Measurements from ENCODE around the gene ACE.

ACE gene

DNA sequence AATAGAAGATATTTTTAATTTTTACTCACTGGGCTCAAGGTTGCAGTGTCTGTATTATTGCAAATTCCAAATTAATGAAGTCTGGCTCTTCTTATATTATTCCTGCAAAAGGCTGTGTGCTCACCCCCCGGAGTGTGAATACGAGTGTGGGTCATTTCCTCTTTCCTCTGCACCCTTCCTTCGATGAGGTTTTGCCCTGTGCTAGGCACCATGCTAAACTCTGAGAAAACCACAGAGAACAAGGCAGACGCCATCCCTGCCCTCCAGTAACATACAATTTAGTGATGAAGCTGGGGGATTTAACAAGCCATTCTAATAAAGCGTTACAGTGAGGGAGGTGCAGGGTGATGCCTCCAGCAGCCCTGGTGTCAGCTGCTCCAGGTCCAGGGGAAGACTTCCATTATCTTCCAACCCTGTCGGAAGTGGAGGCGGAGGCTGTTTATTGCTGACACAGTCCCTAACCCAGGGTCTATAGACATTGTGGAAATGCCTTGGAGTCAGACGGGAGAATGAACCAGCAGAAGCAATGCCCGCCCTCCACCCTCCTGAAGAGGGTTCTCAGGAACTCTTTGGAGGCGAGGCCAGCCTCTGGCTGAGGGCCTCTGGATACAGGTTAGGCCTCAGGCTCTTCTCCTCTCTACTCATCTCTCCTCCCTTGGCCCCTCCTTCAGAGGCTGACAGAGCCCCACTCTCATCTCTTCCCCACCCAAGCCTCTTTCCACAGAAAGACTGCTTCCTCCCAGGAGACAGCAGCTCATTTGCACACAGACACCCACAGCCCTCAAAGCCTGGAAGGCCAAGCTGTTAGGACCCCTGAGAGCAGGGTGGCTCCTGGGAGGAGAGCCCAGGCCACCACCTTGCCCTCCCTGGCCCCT lies 2.0 kb upstream of the ACE start:
- no peak overlapping the region for H3K4me3 ChIP-seq (ENCODE audit: low read depth, low read length)
- no peak for DNase-seq (ENCODE audit: low read depth)
- TF ChIP-seq, protein P1, sequence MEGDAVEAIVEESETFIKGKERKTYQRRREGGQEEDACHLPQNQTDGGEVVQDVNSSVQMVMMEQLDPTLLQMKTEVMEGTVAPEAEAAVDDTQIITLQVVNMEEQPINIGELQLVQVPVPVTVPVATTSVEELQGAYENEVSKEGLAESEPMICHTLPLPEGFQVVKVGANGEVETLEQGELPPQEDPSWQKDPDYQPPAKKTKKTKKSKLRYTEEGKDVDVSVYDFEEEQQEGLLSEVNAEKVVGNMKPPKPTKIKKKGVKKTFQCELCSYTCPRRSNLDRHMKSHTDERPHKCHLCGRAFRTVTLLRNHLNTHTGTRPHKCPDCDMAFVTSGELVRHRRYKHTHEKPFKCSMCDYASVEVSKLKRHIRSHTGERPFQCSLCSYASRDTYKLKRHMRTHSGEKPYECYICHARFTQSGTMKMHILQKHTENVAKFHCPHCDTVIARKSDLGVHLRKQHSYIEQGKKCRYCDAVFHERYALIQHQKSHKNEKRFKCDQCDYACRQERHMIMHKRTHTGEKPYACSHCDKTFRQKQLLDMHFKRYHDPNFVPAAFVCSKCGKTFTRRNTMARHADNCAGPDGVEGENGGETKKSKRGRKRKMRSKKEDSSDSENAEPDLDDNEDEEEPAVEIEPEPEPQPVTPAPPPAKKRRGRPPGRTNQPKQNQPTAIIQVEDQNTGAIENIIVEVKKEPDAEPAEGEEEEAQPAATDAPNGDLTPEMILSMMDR (IDR thresholded peaks at IDR 0.05; ENCODE audit: control insufficient read depth, extremely low read depth, insufficient read depth) = no peak

DNA sequence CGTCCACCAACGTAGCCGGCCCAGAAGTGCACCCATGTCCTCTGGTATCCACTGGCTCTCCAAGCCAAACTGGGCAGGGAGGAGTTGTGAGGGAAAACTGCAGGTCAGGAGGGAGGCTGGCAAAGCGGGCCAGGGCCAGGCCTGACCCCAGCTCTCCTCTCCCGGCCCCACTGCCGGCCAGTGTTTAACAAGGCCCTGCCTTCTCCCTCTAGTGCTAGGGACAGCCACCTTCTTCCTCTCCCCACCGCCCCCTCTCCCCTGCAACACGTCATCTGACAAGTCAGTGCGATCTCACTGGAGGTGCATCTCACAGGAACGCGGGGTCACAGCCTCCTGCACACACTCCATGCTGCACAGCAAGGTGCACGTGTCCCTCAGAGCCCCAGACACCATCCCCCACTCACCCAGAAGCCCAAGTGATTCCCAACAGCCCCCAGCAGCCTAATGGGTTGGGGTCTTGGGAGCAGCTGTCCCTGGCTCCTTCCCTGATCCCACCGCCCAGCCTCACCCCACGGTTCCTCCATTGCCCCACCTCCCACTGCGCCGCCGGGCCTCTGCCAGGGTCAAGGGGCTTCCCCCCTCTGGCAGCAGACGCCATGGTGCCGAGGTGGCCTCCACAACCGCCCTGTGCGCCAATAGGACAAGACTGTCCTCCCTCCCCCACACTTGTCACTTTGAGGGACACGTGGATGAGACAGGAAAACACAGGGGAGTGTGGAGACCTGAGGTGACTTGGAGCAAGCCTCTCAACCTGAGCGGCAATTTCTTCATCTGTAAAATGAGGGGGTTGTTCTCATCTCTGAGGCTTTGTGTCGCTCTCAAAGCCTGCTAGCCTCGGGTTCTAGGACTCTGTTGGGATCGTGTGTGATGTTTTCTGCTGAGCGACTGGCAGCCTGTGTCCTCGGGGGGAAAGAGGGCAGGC lies 1.1 kb upstream of the ACE start:
- TF ChIP-seq, protein P1 (IDR thresholded peaks at IDR 0.05; ENCODE audit: control insufficient read depth, extremely low read depth, insufficient read depth) = no peak
- no peak overlapping the region for H3K4me3 ChIP-seq (ENCODE audit: low read depth, low read length)
- no peak for DNase-seq (ENCODE audit: low read depth)

DNA sequence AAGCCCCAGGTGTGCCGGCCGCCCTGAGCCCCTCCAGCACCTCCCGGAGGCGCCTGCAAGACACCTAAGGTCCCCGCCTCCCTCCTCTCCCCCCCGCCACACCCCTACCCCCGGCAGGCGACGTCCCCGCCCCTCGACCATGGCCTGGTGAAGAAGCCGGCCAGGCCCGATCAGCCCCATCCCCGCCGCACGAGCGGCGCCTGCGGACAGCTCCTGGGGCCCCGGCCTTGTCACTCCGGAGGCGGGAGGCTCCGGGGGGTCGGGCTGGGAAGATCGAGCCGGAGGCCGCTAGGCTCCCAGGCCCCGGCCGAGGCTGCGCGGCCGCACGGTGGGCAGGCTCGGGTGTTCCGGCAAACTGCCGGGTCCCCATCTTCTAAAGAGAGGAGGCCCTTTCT lies 405 bp upstream of the ACE start:
- TF ChIP-seq, protein P1 (IDR thresholded peaks at IDR 0.05; ENCODE audit: control insufficient read depth, extremely low read depth, insufficient read depth) = no peak
- no peak overlapping the region for H3K4me3 ChIP-seq (ENCODE audit: low read depth, low read length)
- no peak for DNase-seq (ENCODE audit: low read depth)

DNA sequence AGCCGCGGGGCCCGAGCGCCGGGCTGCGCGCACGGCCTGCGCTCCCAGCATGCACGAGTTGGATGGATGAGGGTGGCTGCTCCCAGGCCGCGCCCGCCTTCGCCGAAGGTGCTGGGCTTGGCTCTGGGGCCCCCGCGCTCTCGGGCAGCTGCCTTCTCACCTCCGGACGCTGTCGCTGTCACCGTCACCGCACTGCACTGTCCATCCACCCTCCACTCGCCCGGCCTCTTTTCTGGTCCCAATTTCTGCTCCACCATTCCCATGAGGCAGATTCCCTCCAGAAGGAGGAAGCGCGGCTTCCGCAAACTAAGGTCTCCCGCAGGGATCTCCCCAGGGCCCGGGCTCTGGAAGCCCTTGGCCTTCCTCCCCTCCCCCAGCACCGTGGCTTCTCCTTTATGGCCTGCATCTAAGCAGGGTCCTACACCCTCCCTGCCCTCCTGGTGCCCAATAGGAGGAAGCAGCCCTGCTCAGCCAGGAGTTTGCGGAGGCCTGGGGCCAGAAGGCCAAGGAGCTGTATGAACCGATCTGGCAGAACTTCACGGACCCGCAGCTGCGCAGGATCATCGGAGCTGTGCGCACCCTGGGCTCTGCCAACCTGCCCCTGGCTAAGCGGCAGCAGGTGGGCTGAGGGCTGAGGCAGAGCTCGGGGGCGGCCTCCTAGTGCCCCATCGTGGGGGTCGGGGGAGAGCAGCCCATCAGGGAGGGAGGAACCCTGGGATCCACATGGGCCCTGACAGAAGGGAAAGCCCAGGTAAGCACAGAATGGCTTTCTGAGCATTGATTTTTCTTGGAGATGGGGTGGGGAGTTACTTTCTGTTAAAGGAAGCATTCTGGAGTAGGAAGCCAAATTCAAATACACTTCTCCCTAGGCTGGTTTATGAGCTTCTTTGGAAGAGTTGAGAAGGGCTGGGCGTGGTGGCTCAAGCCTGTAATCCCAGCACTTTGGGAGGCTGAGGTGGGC lies 899 bp downstream of the ACE start:
- TF ChIP-seq, protein P1 (IDR thresholded peaks at IDR 0.05; ENCODE audit: control insufficient read depth, extremely low read depth, insufficient read depth) = no peak
- H3K4me3 ChIP-seq (ENCODE audit: low read depth, low read length) = no peak overlapping the region
- DNase-seq (ENCODE audit: low read depth) = no peak

DNA sequence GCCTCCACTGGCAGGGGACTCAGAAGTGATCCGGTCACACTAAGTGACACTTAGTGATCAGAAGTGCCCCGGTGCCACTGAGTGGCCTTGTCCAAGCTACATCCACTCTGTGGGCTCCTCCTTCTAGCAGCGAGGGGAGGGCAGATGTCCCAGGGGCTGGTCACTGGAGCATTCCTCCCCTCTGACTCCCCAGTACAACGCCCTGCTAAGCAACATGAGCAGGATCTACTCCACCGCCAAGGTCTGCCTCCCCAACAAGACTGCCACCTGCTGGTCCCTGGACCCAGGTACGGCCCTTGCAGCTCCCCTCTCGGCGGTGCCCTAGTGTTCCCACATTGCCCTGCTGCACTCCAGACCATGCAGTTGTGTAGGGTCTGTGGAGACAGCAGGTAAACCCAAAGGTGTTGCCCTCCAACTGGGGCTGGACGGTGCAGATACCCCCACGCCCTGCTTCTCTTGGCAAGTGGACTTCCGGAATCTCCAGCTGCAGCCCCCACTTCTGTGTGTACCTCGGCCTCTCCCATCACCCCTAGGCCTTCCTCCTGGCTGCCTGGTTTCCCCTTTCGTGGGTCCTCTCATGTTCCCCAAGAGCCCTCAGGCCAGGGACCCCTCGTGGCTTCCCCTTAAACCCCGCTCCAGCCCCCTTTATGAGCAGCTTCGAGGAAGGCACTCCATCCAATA lies 2.1 kb downstream of the ACE start:
- H3K4me3 ChIP-seq (ENCODE audit: low read depth, low read length) = no peak overlapping the region
- TF ChIP-seq, protein P1 (IDR thresholded peaks at IDR 0.05; ENCODE audit: control insufficient read depth, extremely low read depth, insufficient read depth) = peak; percentile 92
- peak; percentile 47 for DNase-seq (ENCODE audit: low read depth)
